ENCODE data around the gene NFIX. TPM values are rescaled to one million over a fixed set of nuclear protein-coding genes. Genes with fewer than 3 reads are reported as not detected.

Gene NFIX
- total RNA-seq, 4 donors from 2014 or later: 31.9 to 128 (median 105) TPM

- DNase-seq (no peak), ATAC-seq (no peak)
- no peaks in the 10 kb centered on the region for H3K27me3 ChIP-seq
- intact Hi-C loops (cut with DNase I; ENCODE audit: low total_unique reads) (no loop called here), in situ Hi-C loops (cut with MboI; ENCODE audit: low sequenced_read_pairs in 4 of 4) (no loop called here)
- no peaks in the 10 kb centered on the region for H3K36me3 ChIP-seq
- H3K27ac ChIP-seq: peak overlapping the region; percentile 97 to 100 (median 99)
- H3K4me1 ChIP-seq: peaks cover 69 to 76% of the 10 kb centered on the region in 2 donors
- no peaks in the 10 kb centered on the region for H3K9me3 ChIP-seq
- no peak for TF ChIP-seq POLR2A (IDR thresholded peaks at IDR 0.05)
- no peak for TF ChIP-seq CTCF (IDR thresholded peaks at IDR 0.05 in 4 of 5, conservative IDR thresholded peaks at IDR 0.05 in 1 of 5)
- H3K4me3 ChIP-seq: peak overlapping the region; percentile 52 to 74 (median 59)
These were observed 19.6 kb downstream of the NFIX start for GRCh38 chr19:13014921-13015280.

- DNase-seq: no peak
- Histone ChIP-seq H3K9me3 (no peaks in the 10 kb centered on the region), H3K27me3 (no peaks in the 10 kb centered on the region), H3K36me3 (no peaks in the 10 kb centered on the region), H3K4me1 (peaks cover 70 to 76% of the 10 kb centered on the region in 2 donors), H3K4me3 (peak overlapping the region; percentile 12 to 74 (median 54)), H3K27ac (peak overlapping the region; percentile 97 to 100 (median 99))
- in situ Hi-C loops (cut with MboI; ENCODE audit: low sequenced_read_pairs in 4 of 4) (no loop called here), intact Hi-C loops (cut with DNase I; ENCODE audit: low total_unique reads) (no loop called here)
- ATAC-seq: no peak
- TF ChIP-seq CTCF (IDR thresholded peaks at IDR 0.05 in 4 of 5, conservative IDR thresholded peaks at IDR 0.05 in 1 of 5) (no peak), POLR2A (IDR thresholded peaks at IDR 0.05) (no peak)
These were observed 20.3 kb downstream of the NFIX start for GRCh38 chr19:13015361-13016223.

- ATAC-seq (no peak), DNase-seq (no peak)
- Histone ChIP-seq H3K36me3 (no peaks in the 10 kb centered on the region), H3K4me1 (peaks cover 72 to 76% of the 10 kb centered on the region in 2 donors), H3K9me3 (no peaks in the 10 kb centered on the region), H3K27ac (peak overlapping the region; percentile 97 to 100 (median 99)), H3K4me3 (peak overlapping the region in 2 of 4 donors; percentile 16 to 37), H3K27me3 (no peaks in the 10 kb centered on the region)
- in situ Hi-C loops (cut with MboI; ENCODE audit: low sequenced_read_pairs in 4 of 4) (no loop called here), intact Hi-C loops (cut with DNase I; ENCODE audit: low total_unique reads) (no loop called here)
- TF ChIP-seq POLR2A (IDR thresholded peaks at IDR 0.05) (no peak), CTCF (IDR thresholded peaks at IDR 0.05 in 4 of 5, conservative IDR thresholded peaks at IDR 0.05 in 1 of 5) (no peak)
These were observed 21.0 kb downstream of the NFIX start for GRCh38 chr19:13016245-13016627.

- intact Hi-C loops (cut with DNase I; ENCODE audit: low total_unique reads) (no loop called here), in situ Hi-C loops (cut with MboI; ENCODE audit: low sequenced_read_pairs in 4 of 4) (no loop called here)
- no peaks in the 10 kb centered on the region for H3K36me3 ChIP-seq
- no peak for DNase-seq
- no peak for ATAC-seq
- peaks cover 72 to 76% of the 10 kb centered on the region in 2 donors for H3K4me1 ChIP-seq
- H3K27ac ChIP-seq: peak overlapping the region; percentile 97 to 100 (median 99)
- TF ChIP-seq CTCF (IDR thresholded peaks at IDR 0.05 in 4 of 5, conservative IDR thresholded peaks at IDR 0.05 in 1 of 5) (no peak), POLR2A (IDR thresholded peaks at IDR 0.05) (no peak)
- H3K9me3 ChIP-seq: no peaks in the 10 kb centered on the region
- no peaks in the 10 kb centered on the region for H3K27me3 ChIP-seq
- peak overlapping the region; percentile 16 to 42 (median 38) for H3K4me3 ChIP-seq
These were observed 21.5 kb downstream of the NFIX start for GRCh38 chr19:13016628-13017305.

Data from gastrocnemius medialis (tissue), 4 donors.